K562 (cell line): ENCODE data around the gene ST6GALNAC5. TPM values are rescaled to one million over a fixed set of nuclear protein-coding genes. Genes with fewer than 3 reads are reported as not detected.
A peak's percentile ranks its signal among the peaks of the same experiment; 100 is the strongest.

ENCODE experiments used
- CUX1 ChIP-seq: fragments of 200-800 bp; sonication (Bioruptor generic); IDR thresholded peaks from 2 replicates; pipeline ENCODE4 v1.6.1; 2016; ENCODE audit warnings: missing genetic modification characterization, missing compliant biosample characterization
- GABPA ChIP-seq: fragments of 200-800 bp; sonication (Bioruptor generic); conservative IDR thresholded peaks from 2 replicates; pipeline ENCODE4 v1.6.1; 2016; ENCODE audit warnings: low read depth, missing genetic modification characterization, missing compliant biosample characterization
- NR3C1 ChIP-seq: sonication (generic); formaldehyde crosslinking; IDR thresholded peaks from 2 replicates; pipeline ENCODE4 v1.8.1; 2022; ENCODE audit warnings: missing genetic modification reagents
- POLR3A ChIP-seq: IDR thresholded peaks from 2 replicates; pipeline ENCODE4 v1.6.1; 2011; ENCODE audit warnings: borderline replicate concordance, mild to moderate bottlenecking, moderate library complexity; ENCODE audit not compliant: insufficient read length, insufficient read depth; ENCODE audit errors: extremely low read depth
- POLR3G ChIP-seq: IDR thresholded peaks from 2 replicates; pipeline ENCODE4 v1.6.1; 2011; ENCODE audit not compliant: insufficient read length, insufficient replicate concordance; ENCODE audit errors: extremely low read depth
- RAD21 ChIP-seq, 2 experiments: fragments of 250-450 bp in 1 of 2; fragments of 450-650 bp in 1 of 2; sonication (Bioruptor Pico) in 1 of 2; formaldehyde crosslinking in 1 of 2; IDR thresholded peaks in 1 of 2; conservative IDR thresholded peaks in 1 of 2; 2 replicates each; pipeline versions ENCODE4 v1.4.0 to v1.8.0; 2020 to 2022; ENCODE audit warnings: mild to moderate bottlenecking in 2 of 2, moderate library complexity in 1 of 2
- TEAD2 ChIP-seq: fragments of 450-650 bp; IDR thresholded peaks from 2 replicates; pipeline ENCODE4 v1.6.1; 2016; ENCODE audit warnings: missing genetic modification characterization, control low read depth, missing compliant biosample characterization
- polyA plus RNA-seq, 8 experiments: library from polyadenylated mRNA; depleted of rRNA in 4 of 8; stranded (reverse) in 5 of 8; unstranded in 3 of 8; fragments of >200 nt; fragmentation: Nextera tagmentation in 2 of 8; fragmentation: Illumina TruSeq in 1 of 8; extraction: Ambion mirVana in 2 of 8; extraction: Trizol in 1 of 8; gene quantifications; 2 replicates each; pipeline versions ENCODE4 v1.2.1 to v1.2.3, GENCODE V29; 2011 to 2014; ENCODE audit warnings: inconsistent platforms in 1 of 8, missing spikeins in 1 of 8
- total RNA-seq, 7 experiments: library from RNA; depleted of rRNA in 6 of 7; stranded (reverse); fragments of >200 nt in 6 of 7; fragmentation: Illumina TruSeq in 2 of 7; extraction: Trizol in 2 of 7; gene quantifications; 2 replicates each; pipeline versions ENCODE4 v1.2.1 to v1.2.3, GENCODE V29; 2011 to 2021; ENCODE audit warnings: low replicate concordance in 1 of 7
- TF ChIP-seq, protein P1 (sequence below), 2 experiments: fragments of 450-650 bp; conservative IDR thresholded peaks; 2 replicates each; pipeline ENCODE4 v1.6.1; 2017; ENCODE audit warnings: mild to moderate bottlenecking in 2 of 2, moderate library complexity in 2 of 2

ST6GALNAC5 gene
- total and polyA plus RNA-seq, 9 of the 15 experiments (the other 6 are each of a cell fraction or from before 2014, with no cell fraction given), result 0.04 to 0.14 TPM; not detected in 7

DNA sequence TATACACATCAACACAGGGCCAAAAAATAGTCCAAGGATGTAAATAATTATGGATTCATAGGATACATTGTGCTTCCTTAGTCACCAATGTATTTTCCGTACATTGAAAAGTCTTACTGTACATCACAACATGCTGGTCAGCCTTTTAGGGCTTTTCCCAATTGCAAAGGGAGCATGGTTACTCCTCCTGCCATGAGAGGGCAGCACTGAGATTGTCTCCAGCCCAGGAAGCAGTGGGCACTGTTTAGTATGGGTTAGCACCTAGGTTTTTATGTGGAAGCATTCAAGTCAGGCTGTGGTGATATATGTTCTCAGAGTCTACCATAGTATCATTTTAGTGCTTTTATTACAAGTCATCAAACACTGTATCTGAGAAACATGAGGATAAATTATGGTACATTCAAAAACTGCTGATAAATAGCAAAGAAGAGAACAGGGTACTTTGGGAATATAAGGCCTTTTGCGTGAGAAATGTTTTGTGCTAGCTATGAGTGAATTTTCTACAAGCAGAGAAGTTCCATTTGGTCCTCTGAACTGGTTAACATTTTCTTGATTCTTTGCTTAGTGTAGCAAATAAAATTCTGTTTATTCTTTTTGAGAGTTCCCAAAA is 34.0 kb downstream of the ST6GALNAC5 start (continued):
- TF ChIP-seq, protein P1, sequence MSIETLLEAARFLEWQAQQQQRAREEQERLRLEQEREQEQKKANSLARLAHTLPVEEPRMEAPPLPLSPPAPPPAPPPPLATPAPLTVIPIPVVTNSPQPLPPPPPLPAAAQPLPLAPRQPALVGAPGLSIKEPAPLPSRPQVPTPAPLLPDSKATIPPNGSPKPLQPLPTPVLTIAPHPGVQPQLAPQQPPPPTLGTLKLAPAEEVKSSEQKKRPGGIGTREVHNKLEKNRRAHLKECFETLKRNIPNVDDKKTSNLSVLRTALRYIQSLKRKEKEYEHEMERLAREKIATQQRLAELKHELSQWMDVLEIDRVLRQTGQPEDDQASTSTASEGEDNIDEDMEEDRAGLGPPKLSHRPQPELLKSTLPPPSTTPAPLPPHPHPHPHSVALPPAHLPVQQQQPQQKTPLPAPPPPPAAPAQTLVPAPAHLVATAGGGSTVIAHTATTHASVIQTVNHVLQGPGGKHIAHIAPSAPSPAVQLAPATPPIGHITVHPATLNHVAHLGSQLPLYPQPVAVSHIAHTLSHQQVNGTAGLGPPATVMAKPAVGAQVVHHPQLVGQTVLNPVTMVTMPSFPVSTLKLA (conservative IDR thresholded peaks at IDR 0.05), result no peak
- peak; percentile 29 to 55; a peak in 3 of 4 replicates for TF ChIP-seq RAD21 (CRISPR knock-in tag; conservative IDR thresholded peaks at IDR 0.05 in 1 of 2, IDR thresholded peaks at IDR 0.05 in 1 of 2)
- no peak for TF ChIP-seq TEAD2 (tag)
- no peak for TF ChIP-seq NR3C1
- TF ChIP-seq POLR3G, result no peak
- no peak for TF ChIP-seq GABPA (tag)
- no peak for TF ChIP-seq POLR3A
- TF ChIP-seq CUX1 (CRISPR knock-in tag), result no peak
- TF ChIP-seq, all 486 proteins: peak for 4
